SJCRH30 (cell line): ENCODE measurements around the gene ATP8A1. TPM values are rescaled to one million over a fixed set of nuclear protein-coding genes. Genes with fewer than 3 reads are reported as not detected.
"Not testable (repeated sequence)": the region's sequence is repeated elsewhere in the genome, so short reads cannot be mapped to it uniquely, and the experiment has no call there.

Experiments used
- DNase-seq, 2 experiments: peaks; one replicate each; pipeline ENCODE4 v3.0.0-alpha.2; 2015 to 2020
- H3K27ac ChIP-seq: fragments of 250-450 bp; sonication (Bioruptor Pico); 2 replicates; pipeline ENCODE4 v1.5.1; 2020; ENCODE audit warnings: mild to moderate bottlenecking, moderate library complexity
- H3K27me3 ChIP-seq: fragments of 250-450 bp; sonication (Bioruptor Pico); 2 replicates; pipeline ENCODE4 v1.5.1; 2020; ENCODE audit warnings: mild to moderate bottlenecking, moderate library complexity
- H3K36me3 ChIP-seq: fragments of 250-450 bp; sonication (Bioruptor Pico); 2 replicates; pipeline ENCODE4 v1.5.1; 2020; ENCODE audit warnings: mild to moderate bottlenecking, moderate library complexity
- H3K4me1 ChIP-seq: fragments of 250-450 bp; sonication (Bioruptor Pico); 2 replicates; pipeline ENCODE4 v1.5.1; 2020; ENCODE audit warnings: mild to moderate bottlenecking, moderate library complexity
- H3K4me3 ChIP-seq: fragments of 250-450 bp; sonication (Bioruptor Pico); 2 replicates; pipeline ENCODE4 v1.5.1; 2020; ENCODE audit warnings: mild to moderate bottlenecking, moderate library complexity
- H3K9me3 ChIP-seq: fragments of 250-450 bp; sonication (Bioruptor Pico); replicated peaks from 2 replicates; pipeline ENCODE4 v1.5.1; 2020; ENCODE audit warnings: mild to moderate bottlenecking, moderate library complexity
- total RNA-seq: library from RNA; depleted of rRNA; stranded (reverse); fragments of >200 nt; shearing (Covaris generic); gene quantifications from 2 replicates; pipeline ENCODE4 v1.2.3, GENCODE V29; 2014; rRNA removed

The ATP8A1 gene
- total RNA-seq: 0.03 and 0.20 TPM in 2 replicates

DNA sequence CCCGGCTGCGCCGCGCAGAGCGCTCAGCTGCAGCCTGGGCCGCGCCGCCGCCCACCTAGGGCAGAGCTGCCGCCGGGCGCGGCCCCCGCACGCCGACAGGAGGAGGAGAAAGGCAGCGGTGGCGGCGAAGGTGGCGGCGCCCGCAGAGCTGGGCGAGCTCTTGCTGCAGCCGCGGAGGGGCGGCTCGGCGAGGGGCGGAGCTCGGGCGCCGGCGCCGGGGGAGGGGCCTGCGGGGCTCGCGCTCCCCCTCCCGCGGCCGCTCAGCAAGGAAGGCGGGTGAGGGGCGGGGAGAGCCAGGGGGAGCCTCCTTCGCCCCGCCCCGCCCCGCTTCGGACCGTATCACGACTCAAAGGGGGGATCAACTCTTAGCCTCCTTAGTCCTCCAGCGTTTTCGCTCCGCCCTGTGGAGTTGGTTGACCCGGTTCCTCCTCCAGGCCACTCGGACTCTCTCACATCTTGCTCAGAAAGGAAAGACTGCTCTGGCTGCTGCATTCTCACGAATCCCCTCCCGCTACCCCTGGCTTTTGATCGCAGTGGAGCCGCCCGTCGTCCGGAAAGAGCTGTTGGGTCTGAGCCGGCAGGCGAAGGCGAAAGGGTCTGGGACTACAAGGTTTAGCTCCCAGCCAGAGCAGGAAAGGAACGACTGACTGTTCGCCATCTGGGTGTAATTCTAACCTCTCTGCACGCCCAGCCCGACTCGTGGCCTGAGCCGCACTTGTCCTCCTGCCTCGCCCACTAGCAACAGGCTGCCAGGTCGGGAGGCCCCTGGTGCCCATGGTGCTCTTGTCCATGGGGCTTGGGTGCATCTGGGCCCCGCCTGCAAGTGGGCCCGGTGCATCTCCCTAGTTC lies at the start of gene ATP8A1:
Gene ATP8A1, minus strand, starts transcription at position 162 of the 849 bp plus-strand sequence. CDS start 232 bp downstream, outside the sequence.
- Histone ChIP-seq H3K9me3 (no peaks in the 10 kb centered on the region), H3K27ac (peak within 1 kb of the TSS; percentile 72), H3K4me3 (peak within 1 kb of the TSS; percentile 62), H3K36me3 (no peaks in the 10 kb centered on the region), H3K4me1 (no peaks in the 10 kb centered on the region), H3K27me3 (peaks cover 10% of the 10 kb centered on the region)
- peak; percentile 87 to 92 for DNase-seq

- 0 out of 2 replicates have a peak, but pooled peaks cover 3% of the 10 kb centered on the region for H3K27me3 ChIP-seq
- H3K4me3 ChIP-seq: no peak overlapping the region
Measured at GRCh38 chr4:42706086-42706485, 49.2 kb upstream of the ATP8A1 start.

DNA sequence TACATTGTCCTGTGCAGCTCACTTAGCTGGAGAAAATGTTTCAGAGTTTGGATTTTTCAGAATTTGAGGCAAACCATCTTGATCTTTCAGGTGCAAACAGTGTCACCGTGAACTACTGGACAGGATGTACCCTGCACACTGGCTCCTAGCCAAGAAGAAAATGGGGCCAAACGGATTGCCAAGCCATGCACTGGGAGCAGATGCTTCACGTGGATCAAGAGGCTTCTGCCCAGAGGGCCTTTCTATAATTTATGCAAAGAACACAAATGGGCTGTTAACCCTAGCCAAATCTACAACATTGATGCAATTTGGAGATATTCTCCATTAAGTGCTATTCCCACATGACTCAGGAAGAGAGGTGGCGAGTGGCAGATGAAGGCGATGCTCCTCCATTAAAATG lies 46.9 kb upstream of the ATP8A1 start:
- H3K4me1 ChIP-seq: no peaks in the 10 kb centered on the region
- no peak overlapping the region for H3K4me3 ChIP-seq
- no peaks in the 10 kb centered on the region for H3K36me3 ChIP-seq
- H3K27me3 ChIP-seq: 0 out of 2 replicates have a peak, but pooled peaks cover 3% of the 10 kb centered on the region
- H3K9me3 ChIP-seq: no peaks in the 10 kb centered on the region
- no peak overlapping the region for H3K27ac ChIP-seq
- peak in 1 of 2 experiments; percentile 9 for DNase-seq

More at GRCh38 chr4:42706086-42706485, 49.2 kb upstream of the ATP8A1 start:
- no peaks in the 10 kb centered on the region for H3K9me3 ChIP-seq
- no peak for DNase-seq
- no peaks in the 10 kb centered on the region for H3K4me1 ChIP-seq
- H3K27ac ChIP-seq: no peak overlapping the region
- no peaks in the 10 kb centered on the region for H3K36me3 ChIP-seq

- H3K4me3 ChIP-seq: no peak overlapping the region
- no peak overlapping the region for H3K27ac ChIP-seq
- no peak for DNase-seq
- no peaks in the 10 kb centered on the region for H3K4me1 ChIP-seq
- no peaks in the 10 kb centered on the region for H3K36me3 ChIP-seq
- 0 out of 2 replicates have a peak, but pooled peaks cover 3% of the 10 kb centered on the region for H3K27me3 ChIP-seq
- H3K9me3 ChIP-seq: no peaks in the 10 kb centered on the region
Measured at GRCh38 chr4:42702895-42703294, 46.0 kb upstream of the ATP8A1 start.

DNA sequence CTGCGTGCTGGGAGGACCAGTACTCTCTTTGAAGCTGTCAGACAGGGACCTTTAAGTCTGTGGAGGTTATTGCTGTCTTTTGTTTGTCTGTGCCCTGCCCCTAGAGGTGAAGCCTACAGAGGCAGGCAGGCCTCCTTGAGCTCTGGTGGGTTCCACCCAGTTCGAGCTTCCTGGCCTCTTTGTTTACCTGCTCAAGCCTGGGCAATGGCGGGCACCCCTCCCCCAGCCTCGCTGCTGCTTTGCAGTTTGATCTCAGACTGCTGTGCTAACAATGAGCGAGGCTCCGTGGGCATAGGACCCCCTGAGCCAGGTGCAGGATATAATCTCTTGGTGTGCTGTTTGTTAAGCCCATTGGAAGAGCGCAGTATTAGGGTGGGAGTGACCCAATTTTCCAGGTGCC lies 44.9 kb upstream of the ATP8A1 start:
- not testable (repeated sequence) for H3K4me1 ChIP-seq, H3K27me3 ChIP-seq, H3K4me3 ChIP-seq, H3K9me3 ChIP-seq, H3K27ac ChIP-seq, H3K36me3 ChIP-seq, DNase-seq

- Histone ChIP-seq H3K4me3 (no peak overlapping the region), H3K36me3 (no peaks in the 10 kb centered on the region), H3K27me3 (0 out of 2 replicates have a peak, but pooled peaks cover 3% of the 10 kb centered on the region), H3K27ac (no peak overlapping the region), H3K9me3 (no peaks in the 10 kb centered on the region), H3K4me1 (no peaks in the 10 kb centered on the region)
- no peak for DNase-seq
Measured at GRCh38 chr4:42690537-42690936, 33.6 kb upstream of the ATP8A1 start.

DNA sequence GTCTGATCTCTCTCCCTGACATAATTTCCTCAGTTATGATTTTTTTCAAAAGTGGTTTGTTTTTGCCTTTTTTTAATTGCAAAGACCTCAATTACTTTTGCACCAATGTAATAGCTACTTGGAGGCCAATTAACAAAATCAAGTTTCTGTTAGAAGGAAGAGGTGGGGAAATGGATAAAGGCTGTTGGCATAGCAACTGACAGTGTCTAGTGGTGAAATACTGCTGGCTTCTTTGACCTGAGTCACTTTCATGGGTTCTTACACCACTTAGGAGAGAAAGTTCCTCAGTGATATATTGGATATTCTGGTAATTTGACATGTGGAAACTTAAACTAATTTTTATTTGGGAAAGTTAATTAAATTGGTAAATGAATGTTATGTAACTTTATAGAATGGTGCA lies 26.5 kb upstream of the ATP8A1 start:
- no peaks in the 10 kb centered on the region for H3K9me3 ChIP-seq
- no peaks in the 10 kb centered on the region for H3K4me1 ChIP-seq
- no peaks in the 10 kb centered on the region for H3K27me3 ChIP-seq
- H3K36me3 ChIP-seq: no peaks in the 10 kb centered on the region
- no peak for DNase-seq
- no peak overlapping the region for H3K27ac ChIP-seq
- no peak overlapping the region for H3K4me3 ChIP-seq

GRCh38 chr4:42678512-42678911 lies 21.6 kb upstream of the ATP8A1 start:
- no peak for DNase-seq

GRCh38 chr4:42676066-42676951 lies 19.4 kb upstream of the ATP8A1 start:
- Histone ChIP-seq H3K4me3 (no peak overlapping the region), H3K27me3 (no peaks in the 10 kb centered on the region), H3K36me3 (no peaks in the 10 kb centered on the region), H3K27ac (no peak overlapping the region), H3K4me1 (no peaks in the 10 kb centered on the region; the same call in 1 of the 2 replicates), H3K9me3 (no peaks in the 10 kb centered on the region)
- DNase-seq: no peak

More at GRCh38 chr4:42678512-42678911, 21.6 kb upstream of the ATP8A1 start:
- Histone ChIP-seq H3K36me3 (no peaks in the 10 kb centered on the region), H3K27me3 (no peaks in the 10 kb centered on the region), H3K27ac (no peak overlapping the region), H3K4me1 (no peaks in the 10 kb centered on the region; the same call in 1 of the 2 replicates), H3K4me3 (no peak overlapping the region), H3K9me3 (no peaks in the 10 kb centered on the region)

DNA sequence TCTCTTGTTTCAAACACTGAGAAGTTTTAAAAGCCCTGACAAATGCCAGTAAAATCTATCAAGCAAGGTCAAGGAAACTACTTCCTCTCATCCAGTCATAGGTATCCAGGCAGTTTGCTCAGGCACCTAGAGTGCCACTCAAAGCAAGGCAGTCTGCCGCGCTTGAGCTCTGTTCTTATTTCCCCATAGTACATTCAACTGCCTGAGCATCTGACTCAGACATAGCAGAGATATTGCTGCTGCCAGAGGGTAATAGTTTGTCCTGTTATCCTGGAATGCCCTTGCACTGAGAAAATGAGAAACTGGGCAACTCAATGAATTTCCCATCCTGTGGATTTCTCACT lies 16.1 kb upstream of the ATP8A1 start:
- DNase-seq: no peak
- no peak overlapping the region for H3K4me3 ChIP-seq
- no peaks in the 10 kb centered on the region; the same call in 1 of the 2 replicates for H3K4me1 ChIP-seq
- H3K27me3 ChIP-seq: no peaks in the 10 kb centered on the region
- no peak overlapping the region for H3K27ac ChIP-seq
- no peaks in the 10 kb centered on the region for H3K36me3 ChIP-seq
- no peaks in the 10 kb centered on the region for H3K9me3 ChIP-seq

- Histone ChIP-seq H3K4me3 (no peak overlapping the region), H3K36me3 (no peaks in the 10 kb centered on the region), H3K27ac (no peak overlapping the region), H3K9me3 (no peaks in the 10 kb centered on the region), H3K4me1 (no peaks in the 10 kb centered on the region), H3K27me3 (no peaks in the 10 kb centered on the region)
- no peak for DNase-seq
Measured at GRCh38 chr4:42672359-42673081, 15.6 kb upstream of the ATP8A1 start.

DNA sequence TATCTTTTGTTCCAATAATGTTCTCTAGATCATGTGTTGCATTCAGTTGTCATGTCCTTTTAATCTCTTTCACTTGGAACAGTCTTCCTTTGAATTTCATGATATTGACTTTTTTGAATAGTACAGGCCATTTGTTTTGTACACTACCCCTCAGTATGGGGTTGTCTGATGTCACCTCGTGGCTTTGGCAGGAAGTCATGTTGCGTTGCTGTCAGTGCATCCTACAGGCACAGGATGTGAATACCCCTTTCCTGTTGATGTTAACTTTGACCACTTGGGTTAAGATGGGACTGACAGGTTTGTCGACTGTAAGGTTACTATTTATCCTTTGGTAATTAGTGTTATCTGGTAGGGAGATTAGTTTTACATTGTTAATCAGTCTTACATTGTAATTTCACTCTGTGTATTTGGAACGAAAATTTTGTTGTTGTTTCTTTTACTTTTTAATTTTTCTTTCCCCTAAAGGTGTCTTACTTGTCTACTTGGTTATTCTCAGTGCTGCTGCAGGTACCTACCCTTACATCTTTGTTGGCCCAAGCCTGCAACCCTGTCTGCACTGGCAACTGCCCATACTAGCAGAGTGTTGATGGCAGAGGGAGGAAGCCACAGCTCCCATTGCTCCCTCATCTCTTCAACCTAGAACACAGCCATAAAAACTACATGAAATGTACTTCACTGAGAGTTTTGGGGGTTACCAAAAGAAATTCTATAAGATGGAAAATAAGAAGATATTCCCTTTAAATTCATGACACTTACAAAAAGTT lies 14.7 kb upstream of the ATP8A1 start:
- no peak for DNase-seq
- Histone ChIP-seq H3K36me3 (no peaks in the 10 kb centered on the region), H3K9me3 (no peaks in the 10 kb centered on the region), H3K4me3 (no peak overlapping the region), H3K27me3 (no peaks in the 10 kb centered on the region), H3K27ac (no peak overlapping the region), H3K4me1 (no peaks in the 10 kb centered on the region)

- Histone ChIP-seq H3K4me3 (no peak overlapping the region), H3K36me3 (no peaks in the 10 kb centered on the region), H3K4me1 (no peaks in the 10 kb centered on the region), H3K27ac (no peak overlapping the region), H3K27me3 (peaks cover 10% of the 10 kb centered on the region), H3K9me3 (no peaks in the 10 kb centered on the region)
- no peak for DNase-seq
Measured at GRCh38 chr4:42658261-42658660, 1.4 kb upstream of the ATP8A1 start.

GRCh38 chr4:42656679-42656943 lies 294 bp downstream of the ATP8A1 start:
- H3K27me3 ChIP-seq: peaks cover 10% of the 10 kb centered on the region
- DNase-seq: no peak
- H3K4me3 ChIP-seq: peak overlapping the region; percentile 62
- H3K36me3 ChIP-seq: no peaks in the 10 kb centered on the region
- no peaks in the 10 kb centered on the region for H3K4me1 ChIP-seq
- no peak overlapping the region for H3K27ac ChIP-seq
- H3K9me3 ChIP-seq: no peaks in the 10 kb centered on the region
